ENCODE data around the gene OR1B1. TPM values are rescaled to one million over a fixed set of nuclear protein-coding genes. Genes with fewer than 3 reads are reported as not detected.
"Not testable (repeated sequence)": the region's sequence is repeated elsewhere in the genome, so short reads cannot be mapped to it uniquely, and the experiment has no call there.

The OR1B1 gene
- total RNA-seq, 3 donors from 2014 or later = not detected

GRCh38 chr9:122642226-122642625 is 15.2 kb downstream of the OR1B1 start:
- Histone ChIP-seq H3K36me3 (ENCODE audit: low read depth) (no peaks in the 10 kb centered on the region), H3K9me3 (no peaks in the 10 kb centered on the region), H3K4me1 (ENCODE audit: low read depth) (no peaks in the 10 kb centered on the region), H3K4me3 (no peak overlapping the region)
- no peak for ATAC-seq
- intact Hi-C loops (cut with DNase I, micrococcal nuclease) = no loop called here
- no peak for DNase-seq
- no peak for TF ChIP-seq CTCF (IDR thresholded peaks at IDR 0.05)

- ATAC-seq (no peak), DNase-seq (no peak)
- Histone ChIP-seq H3K4me3 (no peak overlapping the region), H3K9me3 (no peaks in the 10 kb centered on the region), H3K4me1 (ENCODE audit: low read depth) (no peaks in the 10 kb centered on the region), H3K36me3 (ENCODE audit: low read depth) (no peaks in the 10 kb centered on the region)
- TF ChIP-seq CTCF (IDR thresholded peaks at IDR 0.05) = no peak
- intact Hi-C loops (cut with DNase I, micrococcal nuclease) = no loop called here
These were observed 37.4 kb downstream of the OR1B1 start for GRCh38 chr9:122619996-122620395.

GRCh38 chr9:122614362-122614761 is 43.1 kb downstream of the OR1B1 start, which contains the start of gene OR1Q1:
Gene OR1Q1 (plus strand): TSS chr9:122614738. CDS start chr9:122614738, 0 bp downstream.
- H3K4me3 ChIP-seq = no peak within 1 kb of the TSS
- intact Hi-C loops (cut with DNase I, micrococcal nuclease) = no loop called here
- no peak for ATAC-seq

GRCh38 chr9:122609804-122610203 is 47.6 kb downstream of the OR1B1 start:
- no peak overlapping the region for H3K4me3 ChIP-seq
- ATAC-seq (no peak), DNase-seq (no peak)
- TF ChIP-seq CTCF (IDR thresholded peaks at IDR 0.05) = no peak
- H3K36me3 ChIP-seq (ENCODE audit: low read depth) = no peaks in the 10 kb centered on the region
- H3K9me3 ChIP-seq = no peaks in the 10 kb centered on the region
- intact Hi-C loops (cut with DNase I, micrococcal nuclease) = no loop called here
- no peaks in the 10 kb centered on the region for H3K4me1 ChIP-seq (ENCODE audit: low read depth)

More at GRCh38 chr9:122614362-122614761, 43.1 kb downstream of the OR1B1 start, which contains the start of gene OR1Q1:
- Histone ChIP-seq H3K4me1 (ENCODE audit: low read depth) (no peaks in the 10 kb centered on the region), H3K36me3 (ENCODE audit: low read depth) (no peaks in the 10 kb centered on the region), H3K9me3 (no peaks in the 10 kb centered on the region)
- TF ChIP-seq CTCF (IDR thresholded peaks at IDR 0.05) = no peak
- no peak for DNase-seq

GRCh38 chr9:122606587-122606986 is 50.8 kb downstream of the OR1B1 start:
- no peaks in the 10 kb centered on the region for H3K36me3 ChIP-seq (ENCODE audit: low read depth)
- H3K9me3 ChIP-seq = no peaks in the 10 kb centered on the region
- ATAC-seq (no peak), DNase-seq (no peak)
- no peaks in the 10 kb centered on the region for H3K4me1 ChIP-seq (ENCODE audit: low read depth)
- no peak for TF ChIP-seq CTCF (IDR thresholded peaks at IDR 0.05)
- intact Hi-C loops (cut with DNase I, micrococcal nuclease) = no loop called here
- H3K4me3 ChIP-seq = no peak overlapping the region

- no peak for TF ChIP-seq CTCF (IDR thresholded peaks at IDR 0.05)
- DNase-seq (no peak), ATAC-seq (no peak)
- Histone ChIP-seq H3K4me3 (no peak overlapping the region), H3K9me3 (no peaks in the 10 kb centered on the region), H3K36me3 (ENCODE audit: low read depth) (no peaks in the 10 kb centered on the region), H3K4me1 (ENCODE audit: low read depth) (no peaks in the 10 kb centered on the region)
- intact Hi-C loops (cut with DNase I, micrococcal nuclease) = no loop called here
These were observed 51.7 kb downstream of the OR1B1 start for GRCh38 chr9:122605691-122606090.

- ATAC-seq; DNase-seq; H3K4me1 ChIP-seq (ENCODE audit: low read depth); intact Hi-C loops (cut with DNase I, micrococcal nuclease); H3K36me3 ChIP-seq (ENCODE audit: low read depth); H3K9me3 ChIP-seq; H3K4me3 ChIP-seq: not testable (repeated sequence)
These were observed 74.1 kb downstream of the OR1B1 start, which contains the start of gene OR1L8 for GRCh38 chr9:122583284-122583683. Gene OR1L8 (minus strand): TSS chr9:122583384. CDS start chr9:122568477, 14,907 bp downstream.

All from mucosa of descending colon (tissue), 3 donors.